Upper lobe of left lung (tissue), 4 donors: ENCODE data around the gene TMPRSS11A.

Experiments
- CTCF ChIP-seq, 6 experiments: fragments of 450-650 bp in 4 of 6; fragments of 200-600 bp in 2 of 6; sonication (generic) in 2 of 6; IDR thresholded peaks; one replicate each; pipeline ENCODE4 v1.5.1; 2016 to 2019; ENCODE audit warnings: antibody characterized with exemption in 6 of 6
- EP300 ChIP-seq, 4 donors: sonication (generic); formaldehyde crosslinking; IDR thresholded peaks; one replicate each; pipeline ENCODE4 v1.5.1; 2017; ENCODE audit warnings: antibody characterized with exemption in 4 of 4, control low read depth in 2 of 4
- POLR2A ChIP-seq, 4 donors: fragments of 450-650 bp; IDR thresholded peaks; one replicate each; pipeline ENCODE4 v1.5.1; 2016 to 2017; ENCODE audit warnings: antibody characterized with exemption in 4 of 4, mild to moderate bottlenecking in 2 of 4
- POLR2AphosphoS5 ChIP-seq, 2 donors: sonication (generic); formaldehyde crosslinking; IDR thresholded peaks; one replicate each; pipeline ENCODE4 v1.5.1; 2017; ENCODE audit warnings: antibody characterized with exemption in 2 of 2

GRCh38 chr4:67940506-67940905 is 22.8 kb downstream of the TMPRSS11A start:
- TF ChIP-seq CTCF (IDR thresholded peaks at IDR 0.05) (no peak), POLR2AphosphoS5 (IDR thresholded peaks at IDR 0.05) (no peak), POLR2A (IDR thresholded peaks at IDR 0.05) (no peak), EP300 (IDR thresholded peaks at IDR 0.05) (no peak)
